Breast epithelium (tissue), 4 donors: ENCODE results near the gene RMDN3. TPM values are rescaled to one million over a fixed set of nuclear protein-coding genes. Genes with fewer than 3 reads are reported as not detected.
A peak's percentile ranks its signal among the peaks of the same experiment; 100 is the strongest.

Source experiments
- DNase-seq, 2 donors: peaks; one replicate each; pipeline ENCODE4 v3.0.0-alpha.2; 2019; ENCODE audit warnings: low spot score in 2 of 2
- H3K27ac ChIP-seq, 2 donors: fragments of 200-600 bp; sonication (generic) in 1 of 2; one replicate each; pipeline ENCODE4 v1.5.1; 2016 to 2019; ENCODE audit warnings: mild to moderate bottlenecking in 1 of 2
- H3K27me3 ChIP-seq, 2 donors: fragments of 200-600 bp; sonication (generic) in 1 of 2; one replicate each; pipeline versions ENCODE4 v1.5.1 to v1.6.0; 2017 to 2019; ENCODE audit warnings: control low read depth in 1 of 2, mild to moderate bottlenecking in 1 of 2
- H3K36me3 ChIP-seq: fragments of 200-600 bp; one replicate; pipeline ENCODE4 v1.5.1; 2019
- H3K4me1 ChIP-seq, 2 donors: fragments of 200-600 bp; sonication (generic); one replicate each; pipeline ENCODE4 v1.5.1; 2016 to 2019; ENCODE audit warnings: control low read depth in 1 of 2
- H3K4me3 ChIP-seq, 3 donors: fragments of 200-600 bp; sonication (generic); 1 replicate in 2 of 3; 2 replicates in 1 of 3; pipeline ENCODE4 v1.5.1; 2016 to 2019; ENCODE audit warnings: mild to moderate bottlenecking in 3 of 3, moderate library complexity in 2 of 3
- H3K9me3 ChIP-seq, 2 donors: fragments of 200-600 bp; sonication (generic) in 1 of 2; one replicate each; pipeline ENCODE4 v1.5.1; 2016 to 2019; ENCODE audit warnings: control low read depth in 1 of 2
- POLR2A ChIP-seq: fragments of 450-650 bp; IDR thresholded peaks from one replicate; pipeline ENCODE4 v1.6.1; 2016; ENCODE audit warnings: antibody characterized with exemption, mild to moderate bottlenecking, moderate library complexity
- POLR2AphosphoS5 ChIP-seq, 3 donors: sonication (generic); formaldehyde crosslinking; IDR thresholded peaks; one replicate each; pipeline ENCODE4 v1.6.1; 2017; ENCODE audit warnings: antibody characterized with exemption in 3 of 3
- intact Hi-C: fragments of 100-400 bp; cut with DNase I; formaldehyde crosslinking; loops from one replicate; pipeline ENCODE4 v1.15.1; 2023; ENCODE audit warnings: low total_unique reads
- total RNA-seq, 3 donors: library from RNA; depleted of rRNA; stranded (reverse); fragments of >200 nt; gene quantifications; one replicate each; pipeline ENCODE4 v1.1.0, GENCODE V29; 2016
- TF ChIP-seq, protein P1 (sequence below), 3 donors: fragments of 450-650 bp; IDR thresholded peaks; one replicate each; pipeline ENCODE4 v1.5.1; 2016 to 2017; ENCODE audit warnings: antibody characterized with exemption in 3 of 3, mild to moderate bottlenecking in 3 of 3, moderate library complexity in 3 of 3

RMDN3 gene
- total RNA-seq, 3 donors from 2014 or later: 31.5 to 35.4 (median 34.4) TPM

DNA sequence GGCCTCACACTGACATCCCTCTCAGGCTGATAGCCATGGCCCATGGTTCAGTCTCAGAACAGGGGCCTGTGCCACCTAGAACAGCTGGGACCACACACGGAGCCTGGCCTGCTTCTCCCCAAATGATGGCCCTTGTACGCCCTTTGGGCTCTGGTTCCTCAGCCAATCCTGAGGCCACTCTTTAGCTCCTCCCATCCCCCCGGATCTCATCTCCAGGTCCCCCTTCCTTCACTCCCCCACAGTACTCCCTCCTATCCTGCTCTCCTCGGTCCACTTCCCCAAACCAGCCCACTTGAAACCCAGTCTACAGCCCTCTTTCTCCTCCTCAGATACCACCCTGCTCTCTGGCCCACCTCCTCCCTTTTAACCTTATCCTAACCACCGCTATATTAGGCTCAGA lies 34.1 kb upstream of the RMDN3 start:
- Histone ChIP-seq H3K4me1 (peaks cover 4 to 26% of the 10 kb centered on the region in 2 donors), H3K27me3 (no peaks in the 10 kb centered on the region), H3K9me3 (no peaks in the 10 kb centered on the region), H3K36me3 (no peaks in the 10 kb centered on the region), H3K27ac (peak overlapping the region; percentile 77 to 89), H3K4me3 (no peak overlapping the region)
- intact Hi-C loops: no loop called here
- DNase-seq: no peak
- TF ChIP-seq, protein P1, sequence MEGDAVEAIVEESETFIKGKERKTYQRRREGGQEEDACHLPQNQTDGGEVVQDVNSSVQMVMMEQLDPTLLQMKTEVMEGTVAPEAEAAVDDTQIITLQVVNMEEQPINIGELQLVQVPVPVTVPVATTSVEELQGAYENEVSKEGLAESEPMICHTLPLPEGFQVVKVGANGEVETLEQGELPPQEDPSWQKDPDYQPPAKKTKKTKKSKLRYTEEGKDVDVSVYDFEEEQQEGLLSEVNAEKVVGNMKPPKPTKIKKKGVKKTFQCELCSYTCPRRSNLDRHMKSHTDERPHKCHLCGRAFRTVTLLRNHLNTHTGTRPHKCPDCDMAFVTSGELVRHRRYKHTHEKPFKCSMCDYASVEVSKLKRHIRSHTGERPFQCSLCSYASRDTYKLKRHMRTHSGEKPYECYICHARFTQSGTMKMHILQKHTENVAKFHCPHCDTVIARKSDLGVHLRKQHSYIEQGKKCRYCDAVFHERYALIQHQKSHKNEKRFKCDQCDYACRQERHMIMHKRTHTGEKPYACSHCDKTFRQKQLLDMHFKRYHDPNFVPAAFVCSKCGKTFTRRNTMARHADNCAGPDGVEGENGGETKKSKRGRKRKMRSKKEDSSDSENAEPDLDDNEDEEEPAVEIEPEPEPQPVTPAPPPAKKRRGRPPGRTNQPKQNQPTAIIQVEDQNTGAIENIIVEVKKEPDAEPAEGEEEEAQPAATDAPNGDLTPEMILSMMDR (IDR thresholded peaks at IDR 0.05): no peak
- no peak for TF ChIP-seq POLR2AphosphoS5 (IDR thresholded peaks at IDR 0.05)
- no peak for TF ChIP-seq POLR2A

DNA sequence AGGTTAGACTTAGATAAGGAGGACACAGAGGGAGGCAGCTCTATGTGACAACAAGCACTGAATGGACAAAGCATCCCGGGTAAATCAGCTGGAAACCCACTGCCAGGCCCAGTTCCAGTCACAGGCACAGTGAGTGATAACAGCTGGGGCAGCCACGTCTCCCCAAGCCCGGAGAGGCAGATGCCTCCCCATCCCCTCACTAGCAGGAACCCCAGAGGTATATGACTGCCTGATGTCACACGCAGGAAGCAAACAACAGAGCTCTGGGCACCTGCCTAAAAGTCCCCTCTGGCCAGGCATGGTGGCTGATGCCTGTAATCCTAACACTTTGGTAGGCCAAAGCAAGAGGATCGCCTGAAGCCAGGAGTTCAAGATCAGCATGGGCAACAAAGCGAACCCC lies 32.9 kb upstream of the RMDN3 start:
- H3K4me3 ChIP-seq: no peak overlapping the region
- no peaks in the 10 kb centered on the region for H3K9me3 ChIP-seq
- DNase-seq: no peak
- H3K27me3 ChIP-seq: no peaks in the 10 kb centered on the region
- TF ChIP-seq, protein P1 (IDR thresholded peaks at IDR 0.05): no peak
- TF ChIP-seq POLR2A (no peak), POLR2AphosphoS5 (IDR thresholded peaks at IDR 0.05) (no peak)
- peaks cover 4 to 22% of the 10 kb centered on the region in 2 donors for H3K4me1 ChIP-seq
- H3K36me3 ChIP-seq: no peaks in the 10 kb centered on the region
- intact Hi-C loops: no loop called here
- H3K27ac ChIP-seq: peak overlapping the region; percentile 89 to 90

DNA sequence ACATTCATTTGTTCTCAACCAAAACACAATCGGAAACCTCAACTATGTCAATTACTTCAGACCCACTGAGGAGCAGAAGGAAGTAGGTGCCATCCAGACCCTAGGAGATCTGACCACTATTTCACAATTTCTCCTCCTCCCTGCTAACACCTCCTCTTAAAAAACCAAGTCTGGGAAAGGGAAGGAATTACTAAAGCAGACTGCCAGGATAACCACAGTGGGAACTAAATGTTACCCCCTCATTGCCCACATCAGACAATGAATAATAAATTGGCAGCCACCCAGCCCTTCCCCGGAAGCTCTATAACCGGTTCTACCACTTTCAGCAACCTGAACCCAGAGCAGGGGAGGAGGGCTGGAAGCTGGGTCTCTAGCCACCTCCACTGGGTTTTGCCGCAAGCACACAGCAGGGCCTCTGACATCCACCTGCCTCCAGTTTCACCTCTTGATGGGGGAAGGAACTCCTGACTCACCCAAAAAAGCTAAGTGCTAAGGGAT lies 32.3 kb upstream of the RMDN3 start:
- DNase-seq: peak; percentile 84 to 93

DNA sequence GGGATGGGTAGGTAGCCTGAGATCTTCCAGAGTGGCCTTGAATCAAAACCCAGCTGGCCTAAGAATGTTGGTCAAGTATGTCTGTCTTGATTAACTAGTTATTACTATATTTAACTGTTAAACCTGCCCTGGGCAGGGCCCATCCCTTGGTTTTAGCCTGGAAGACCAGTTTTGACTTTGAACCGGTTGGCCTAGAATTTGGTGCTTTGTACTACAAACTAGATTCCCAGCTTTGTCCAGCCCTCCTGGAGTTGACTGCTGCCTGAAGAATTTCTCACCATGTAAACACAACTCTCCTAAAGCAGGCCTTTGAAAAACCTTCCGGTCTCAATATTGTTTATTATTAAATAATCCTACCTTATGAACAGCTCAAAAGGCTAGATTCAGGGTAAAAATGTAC lies 30.8 kb upstream of the RMDN3 start:
- H3K36me3 ChIP-seq: no peaks in the 10 kb centered on the region
- TF ChIP-seq POLR2A: no peak
- no peak for TF ChIP-seq POLR2AphosphoS5 (IDR thresholded peaks at IDR 0.05)
- TF ChIP-seq, protein P1 (IDR thresholded peaks at IDR 0.05): no peak
- no peaks in the 10 kb centered on the region for H3K27me3 ChIP-seq
- DNase-seq: no peak
- H3K4me3 ChIP-seq: no peak overlapping the region
- intact Hi-C loops: no loop called here
- H3K27ac ChIP-seq: peak overlapping the region; percentile 89 to 90
- H3K9me3 ChIP-seq: no peaks in the 10 kb centered on the region
- peaks cover 4 to 22% of the 10 kb centered on the region in 2 donors for H3K4me1 ChIP-seq

More for the DNA sequence above, 32.3 kb upstream of the RMDN3 start:
- Histone ChIP-seq H3K27me3 (no peaks in the 10 kb centered on the region), H3K9me3 (no peaks in the 10 kb centered on the region), H3K27ac (peak overlapping the region; percentile 89 to 90), H3K4me1 (peaks cover 4 to 22% of the 10 kb centered on the region in 2 donors), H3K4me3 (no peak overlapping the region), H3K36me3 (no peaks in the 10 kb centered on the region)
- intact Hi-C loops: no loop called here
- TF ChIP-seq POLR2AphosphoS5 (IDR thresholded peaks at IDR 0.05): peak in 1 of 3 donors; percentile 79
- no peak for TF ChIP-seq POLR2A

DNA sequence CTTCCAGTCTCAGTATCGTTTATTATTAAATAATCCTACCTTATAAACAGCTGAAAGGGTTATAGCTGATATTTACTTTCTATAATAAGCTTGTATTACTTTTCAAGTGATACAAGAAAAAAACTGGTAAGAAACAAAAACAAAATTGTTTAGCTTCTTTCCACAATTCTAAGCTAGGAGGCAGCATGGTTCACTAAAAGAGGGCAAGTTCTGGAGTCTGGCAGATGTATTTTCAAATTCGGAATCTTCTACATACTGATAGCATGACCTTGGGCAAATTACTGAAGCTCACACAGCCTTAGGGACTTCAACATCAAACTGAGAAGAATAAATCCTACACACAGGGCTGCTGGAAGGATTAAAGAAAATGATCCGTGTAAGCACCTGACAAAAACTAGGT lies 30.1 kb upstream of the RMDN3 start:
- Histone ChIP-seq H3K4me1 (peaks cover 4 to 22% of the 10 kb centered on the region in 2 donors), H3K36me3 (no peaks in the 10 kb centered on the region), H3K4me3 (no peak overlapping the region), H3K27me3 (no peaks in the 10 kb centered on the region), H3K9me3 (no peaks in the 10 kb centered on the region), H3K27ac (peak overlapping the region; percentile 89 to 90)
- intact Hi-C loops: no loop called here
- DNase-seq: no peak
- TF ChIP-seq POLR2AphosphoS5 (IDR thresholded peaks at IDR 0.05) (no peak), POLR2A (no peak)
- TF ChIP-seq, protein P1 (IDR thresholded peaks at IDR 0.05): peak in 1 of 3 donors; percentile 23
